ENCODE results near the gene ABCB8.

GRCh38 chr7:151031011-151031410 lies 2.8 kb downstream of the ABCB8 start:
- TF ChIP-seq CTCF (optimal IDR thresholded peaks at IDR 0.05 in 1 of 3, IDR thresholded peaks at IDR 0.05 in 1 of 3, conservative IDR thresholded peaks at IDR 0.05 in 1 of 3; ENCODE audit: extremely low read depth in 1 of 3, insufficient read depth in 2 of 3, low read length in 3 of 3): no peak
- TF ChIP-seq EZH2 (IDR thresholded peaks at IDR 0.05; ENCODE audit: low read length): no peak

Measured in keratinocyte (primary cell).